Fibroblast of skin of scalp (primary cell): Measurements from ENCODE around the gene FFAR4.

Experiments used
- DNase-seq: peaks from one replicate; pipeline ENCODE4 v3.0.0-alpha.2; 2013

The FFAR4 gene

GRCh38 chr10:93573051-93573909, 6.8 kb downstream of the FFAR4 start:
- DNase-seq: no peak

GRCh38 chr10:93573924-93574323, 7.5 kb downstream of the FFAR4 start:
- no peak for DNase-seq

- DNase-seq: no peak
These were observed 10.4 kb downstream of the FFAR4 start for GRCh38 chr10:93576888-93577287.

- no peak for DNase-seq
These were observed 11.1 kb downstream of the FFAR4 start for GRCh38 chr10:93577565-93577964.

- DNase-seq: no peak
These were observed 12.6 kb downstream of the FFAR4 start for GRCh38 chr10:93579089-93579488.

GRCh38 chr10:93579985-93580711, 13.7 kb downstream of the FFAR4 start:
- DNase-seq: no peak

GRCh38 chr10:93580828-93581227, 14.4 kb downstream of the FFAR4 start:
- DNase-seq: peak; percentile 66

- no peak for DNase-seq
These were observed 18.0 kb downstream of the FFAR4 start for GRCh38 chr10:93584445-93584844.

GRCh38 chr10:93589648-93590562, 23.4 kb downstream of the FFAR4 start:
- no peak for DNase-seq

- DNase-seq: no peak
These were observed 24.2 kb downstream of the FFAR4 start for GRCh38 chr10:93590638-93591037.

- no peak for DNase-seq
These were observed 24.8 kb downstream of the FFAR4 start for GRCh38 chr10:93591065-93591808.

- no peak for DNase-seq
These were observed 26.8 kb downstream of the FFAR4 start for GRCh38 chr10:93593254-93593653.

- DNase-seq: no peak
These were observed 27.3 kb downstream of the FFAR4 start for GRCh38 chr10:93593749-93594148.

- no peak for DNase-seq
These were observed 28.1 kb downstream of the FFAR4 start for GRCh38 chr10:93594518-93594917.

GRCh38 chr10:93595378-93596161, 29.1 kb downstream of the FFAR4 start:
- DNase-seq: peak; percentile 89

GRCh38 chr10:93596539-93596938, 30.1 kb downstream of the FFAR4 start:
- no peak for DNase-seq

GRCh38 chr10:93597075-93597599, 30.7 kb downstream of the FFAR4 start:
- DNase-seq: no peak

GRCh38 chr10:93598157-93598556, 31.7 kb downstream of the FFAR4 start:
- DNase-seq: no peak

- no peak for DNase-seq
These were observed 32.9 kb downstream of the FFAR4 start for GRCh38 chr10:93599335-93599734.

- no peak for DNase-seq
These were observed 33.3 kb downstream of the FFAR4 start for GRCh38 chr10:93599778-93600177.
